GM12878 (cell line): ENCODE results near the gene UGT1A7.

Experiments
- EP300 ChIP-seq, 2 experiments: fragments of 150-350 bp in 1 of 2; IDR thresholded peaks; 2 replicates each; pipeline ENCODE4 v1.6.1; 2011 to 2012; ENCODE audit warnings: low read depth in 2 of 2, low read length in 2 of 2, borderline replicate concordance in 1 of 2, improper control_type of control experiment in 1 of 2, inconsistent platforms in 1 of 2; ENCODE audit not compliant: control insufficient read depth in 1 of 2
- SIN3A ChIP-seq: IDR thresholded peaks from 2 replicates; pipeline ENCODE4 v1.6.1; 2012; ENCODE audit warnings: low read depth, low read length, improper control_type of control experiment

DNA sequence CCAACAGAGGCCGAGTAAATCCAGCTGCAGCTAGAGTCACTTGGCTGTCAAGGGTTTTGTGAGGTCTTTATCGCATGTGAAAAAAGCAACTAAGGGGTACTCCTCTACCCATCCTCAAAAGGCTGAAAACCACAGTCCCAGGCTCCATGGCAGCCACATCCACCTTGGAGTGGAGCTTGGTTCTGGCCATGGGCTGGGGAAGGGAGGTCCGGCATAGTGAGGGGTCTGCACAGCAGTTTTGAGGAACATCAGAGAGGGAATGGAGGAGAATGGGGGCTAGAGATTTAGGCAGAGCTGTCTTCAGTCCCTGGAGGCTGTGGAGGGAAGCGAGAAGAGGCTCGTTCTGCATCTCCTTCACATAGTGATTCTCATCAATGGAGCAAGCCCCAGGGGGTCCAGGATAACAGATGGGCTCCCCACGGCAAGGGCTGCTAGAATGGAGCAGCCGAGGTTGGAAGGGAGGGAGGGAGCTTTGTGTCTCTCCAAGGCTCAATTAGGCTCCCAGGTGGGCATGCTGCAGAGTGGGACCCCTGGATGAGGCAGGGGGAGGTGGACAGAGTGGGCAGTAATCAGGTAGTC is 117.5 kb downstream of the UGT1A7 start:
- no peak for TF ChIP-seq SIN3A
- no peak for TF ChIP-seq EP300 (IDR thresholded peaks at IDR 0.05; ENCODE audit: borderline replicate concordance in 1 of 2, control insufficient read depth in 1 of 2, low read depth in 2 of 2, low read length in 2 of 2)
